CMK (cell line): Measurements from ENCODE around the gene EFS.
"Not testable (repeated sequence)": the region's sequence is repeated elsewhere in the genome, so short reads cannot be mapped to it uniquely, and the experiment has no call there.

Experiments used
- DNase-seq: peaks from one replicate; pipeline ENCODE4 v3.0.0-alpha.2; 2010; ENCODE audit warnings: low read depth

Gene EFS

DNA sequence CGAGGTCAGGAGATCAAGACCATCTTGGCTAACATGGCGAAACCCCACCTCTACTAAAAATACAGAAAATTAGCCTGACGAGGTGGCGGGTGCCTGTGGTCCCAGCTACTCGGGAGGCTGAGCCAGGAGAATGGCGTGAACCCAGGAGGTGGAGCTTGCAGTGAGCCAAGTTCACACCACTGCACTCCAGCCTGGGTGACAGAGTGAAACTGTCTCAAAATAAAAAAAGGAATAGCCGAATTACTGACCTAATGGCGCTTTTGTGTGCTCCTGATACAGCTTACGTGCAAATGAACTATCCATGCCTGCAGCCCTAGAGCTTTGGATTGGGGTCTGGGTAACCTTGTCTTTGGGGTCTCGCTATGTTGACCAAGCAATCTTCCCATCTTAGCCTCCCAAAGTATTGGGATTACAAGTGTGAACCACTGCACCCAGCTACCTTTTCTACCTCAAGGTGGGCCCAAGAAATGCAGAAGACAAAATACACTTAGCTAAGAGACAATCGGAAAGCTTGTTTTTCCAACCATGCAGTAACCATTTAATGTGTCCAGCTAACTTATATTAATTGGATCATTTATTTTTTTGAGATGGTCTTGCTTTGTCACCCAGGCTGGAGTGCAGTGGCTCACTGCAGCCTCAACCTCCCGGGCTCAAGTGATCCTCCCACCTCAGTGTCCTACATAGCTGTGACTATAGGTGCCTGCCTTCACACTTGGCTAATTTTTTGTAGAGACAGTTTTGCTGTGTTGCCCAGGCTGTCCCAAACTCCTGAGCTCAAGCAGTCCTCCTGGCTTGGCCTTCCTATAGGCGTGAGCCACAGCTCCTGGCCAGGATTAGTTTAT lies 38.3 kb downstream of the EFS start:
- DNase-seq = no peak

DNA sequence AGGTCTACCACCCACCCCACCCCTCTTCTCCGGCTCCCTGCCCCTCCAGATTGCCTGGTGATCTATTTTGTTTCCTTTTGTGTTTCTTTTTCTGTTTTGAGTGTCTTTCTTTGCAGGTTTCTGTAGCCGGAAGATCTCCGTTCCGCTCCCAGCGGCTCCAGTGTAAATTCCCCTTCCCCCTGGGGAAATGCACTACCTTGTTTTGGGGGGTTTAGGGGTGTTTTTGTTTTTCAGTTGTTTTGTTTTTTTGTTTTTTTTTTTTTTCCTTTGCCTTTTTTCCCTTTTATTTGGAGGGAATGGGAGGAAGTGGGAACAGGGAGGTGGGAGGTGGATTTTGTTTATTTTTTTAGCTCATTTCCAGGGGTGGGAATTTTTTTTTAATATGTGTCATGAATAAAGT lies 39.2 kb downstream of the EFS start:
- DNase-seq = not testable (repeated sequence)

DNA sequence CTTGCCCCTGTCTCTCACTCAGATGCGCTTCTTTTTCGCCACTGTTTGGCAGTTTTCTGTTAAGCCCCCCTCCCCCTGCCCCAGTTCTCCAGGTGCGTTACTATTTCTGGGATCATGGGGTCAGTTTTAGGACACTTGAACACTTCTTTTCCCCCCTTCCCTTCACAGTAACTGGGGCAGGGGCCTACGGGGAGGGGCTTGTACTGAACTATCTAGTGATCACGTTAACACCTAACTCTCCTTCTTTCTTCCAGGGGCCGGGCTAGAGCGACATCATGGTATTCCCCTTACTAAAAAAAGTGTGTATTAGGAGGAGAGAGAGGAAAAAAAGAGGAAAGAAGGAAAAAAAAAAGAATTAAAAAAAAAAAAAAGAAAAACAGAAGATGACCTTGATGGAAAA lies 40.0 kb downstream of the EFS start:
- no peak for DNase-seq

DNA sequence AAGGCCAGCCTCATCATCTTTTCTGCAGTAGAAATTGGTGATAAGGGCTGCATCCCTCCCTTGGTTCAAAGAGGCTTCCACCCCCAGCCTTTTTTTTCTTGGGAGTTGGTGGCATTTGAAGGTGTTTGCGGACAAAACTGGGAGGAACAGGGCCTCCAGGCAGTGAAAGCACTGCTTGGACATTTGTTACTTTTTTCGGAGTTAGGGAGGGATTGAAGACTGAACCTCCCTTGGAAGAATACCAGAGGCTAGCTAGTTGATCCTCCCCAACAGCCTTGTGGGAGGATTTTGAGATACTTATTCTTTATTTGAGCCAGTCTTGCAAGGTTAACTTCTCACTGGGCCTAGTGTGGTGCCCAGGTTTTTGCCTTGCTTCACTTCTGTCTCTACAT lies 40.5 kb downstream of the EFS start:
- DNase-seq = no peak

DNA sequence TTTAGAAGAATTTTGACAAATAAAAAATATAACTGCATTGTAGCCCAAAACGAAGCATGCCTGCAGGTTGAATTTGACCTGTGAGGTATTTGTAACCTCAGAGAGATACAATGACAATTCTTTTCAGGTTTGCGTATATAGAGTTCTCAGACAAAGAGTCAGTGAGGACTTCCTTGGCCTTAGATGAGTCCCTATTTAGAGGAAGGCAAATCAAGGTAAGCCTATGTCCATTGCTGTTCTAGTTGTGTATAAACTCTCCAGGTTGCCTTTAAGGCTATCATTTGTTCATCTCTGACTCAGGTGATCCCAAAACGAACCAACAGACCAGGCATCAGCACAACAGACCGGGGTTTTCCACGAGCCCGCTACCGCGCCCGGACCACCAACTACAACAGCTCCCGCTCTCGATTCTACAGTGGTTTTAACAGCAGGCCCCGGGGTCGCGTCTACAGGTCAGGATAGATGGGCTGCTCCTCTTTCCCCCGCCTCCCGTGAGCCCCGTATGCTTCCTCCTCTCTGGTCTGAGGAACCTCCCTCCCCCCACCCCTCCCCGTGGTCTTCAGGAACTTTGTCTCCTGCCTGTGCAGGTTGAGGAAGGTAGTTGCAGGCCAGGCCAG lies 41.0 kb downstream of the EFS start:
- no peak for DNase-seq

DNA sequence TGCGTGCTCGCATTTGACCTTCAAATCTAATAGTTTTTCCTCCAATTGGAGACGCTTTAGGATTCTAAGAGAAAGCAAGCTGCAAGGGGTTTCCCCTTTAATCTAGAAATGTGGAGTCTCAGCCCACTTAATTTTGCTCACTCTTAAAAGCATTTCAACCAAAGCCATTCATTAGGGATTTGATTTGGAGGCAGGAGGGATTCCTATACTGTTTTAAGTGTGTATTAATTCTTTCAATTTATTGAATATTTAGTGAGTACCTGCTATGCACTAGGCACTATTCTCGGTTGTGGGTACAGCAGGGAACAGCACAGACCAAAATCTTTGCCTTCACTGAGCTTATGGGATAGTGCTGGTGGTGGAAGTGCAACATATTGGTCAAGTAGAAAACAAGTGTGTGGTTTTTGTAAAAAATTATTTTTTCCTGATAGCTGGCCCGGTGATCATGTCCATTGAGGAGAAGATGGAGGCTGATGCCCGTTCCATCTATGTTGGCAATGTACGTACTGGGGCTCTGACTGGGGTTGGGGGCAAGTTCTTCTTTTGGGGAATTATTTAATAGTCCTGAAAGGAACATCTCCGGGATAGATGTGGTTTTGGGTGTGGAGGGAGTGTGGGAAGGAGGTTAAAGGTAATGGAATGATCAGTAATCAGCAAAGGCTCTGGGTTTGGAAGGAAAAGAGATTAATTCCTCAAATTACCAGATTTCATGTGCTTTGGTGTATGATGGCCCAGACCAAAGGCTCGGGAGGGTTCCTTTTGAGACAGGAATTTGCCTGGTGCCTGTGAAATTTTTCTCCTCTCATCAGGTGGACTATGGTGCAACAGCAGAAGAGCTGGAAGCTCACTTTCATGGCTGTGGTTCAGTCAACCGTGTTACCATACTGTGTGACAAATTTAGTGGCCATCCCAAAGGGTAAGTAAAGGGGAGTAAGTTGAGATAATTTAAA lies 42.1 kb downstream of the EFS start:
- no peak for DNase-seq

DNA sequence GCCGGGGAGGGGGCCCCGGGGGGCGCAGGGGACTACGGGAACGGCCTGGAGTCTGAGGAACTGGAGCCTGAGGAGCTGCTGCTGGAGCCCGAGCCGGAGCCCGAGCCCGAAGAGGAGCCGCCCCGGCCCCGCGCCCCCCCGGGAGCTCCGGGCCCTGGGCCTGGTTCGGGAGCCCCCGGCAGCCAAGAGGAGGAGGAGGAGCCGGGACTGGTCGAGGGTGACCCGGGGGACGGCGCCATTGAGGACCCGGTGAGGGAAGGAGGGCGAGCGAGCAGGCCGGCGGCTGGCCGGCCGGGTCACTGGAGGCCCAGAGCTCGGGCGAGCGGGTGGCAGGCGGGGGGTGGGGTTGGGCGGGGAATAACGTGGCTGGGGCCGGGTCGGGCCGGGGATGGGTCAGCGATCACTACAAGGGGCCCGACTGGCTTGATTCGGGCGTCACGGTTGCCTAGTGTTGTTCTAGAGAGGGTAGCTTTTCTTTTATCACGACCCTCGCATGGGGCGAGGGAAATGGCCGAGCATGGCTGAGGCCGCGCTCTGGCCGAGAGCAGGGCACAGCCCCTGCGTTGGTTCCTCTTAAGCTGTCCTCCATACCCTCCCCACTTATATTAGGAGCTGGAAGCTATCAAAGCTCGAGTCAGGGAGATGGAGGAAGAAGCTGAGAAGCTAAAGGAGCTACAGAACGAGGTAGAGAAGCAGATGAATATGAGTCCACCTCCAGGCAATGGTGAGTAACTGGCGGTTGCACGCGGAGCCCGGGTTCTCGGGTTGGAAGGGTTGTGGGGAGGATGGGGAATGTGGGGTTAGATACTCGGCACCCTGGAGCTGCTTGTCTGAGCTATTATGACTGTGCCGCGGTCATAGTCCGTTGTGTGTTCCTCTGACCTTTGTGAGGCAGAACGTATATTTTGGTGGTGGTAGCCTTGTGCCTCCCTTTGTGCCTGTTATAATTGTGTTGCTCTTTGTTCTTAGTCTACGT lies 43.1 kb downstream of the EFS start:
- no peak for DNase-seq

DNA sequence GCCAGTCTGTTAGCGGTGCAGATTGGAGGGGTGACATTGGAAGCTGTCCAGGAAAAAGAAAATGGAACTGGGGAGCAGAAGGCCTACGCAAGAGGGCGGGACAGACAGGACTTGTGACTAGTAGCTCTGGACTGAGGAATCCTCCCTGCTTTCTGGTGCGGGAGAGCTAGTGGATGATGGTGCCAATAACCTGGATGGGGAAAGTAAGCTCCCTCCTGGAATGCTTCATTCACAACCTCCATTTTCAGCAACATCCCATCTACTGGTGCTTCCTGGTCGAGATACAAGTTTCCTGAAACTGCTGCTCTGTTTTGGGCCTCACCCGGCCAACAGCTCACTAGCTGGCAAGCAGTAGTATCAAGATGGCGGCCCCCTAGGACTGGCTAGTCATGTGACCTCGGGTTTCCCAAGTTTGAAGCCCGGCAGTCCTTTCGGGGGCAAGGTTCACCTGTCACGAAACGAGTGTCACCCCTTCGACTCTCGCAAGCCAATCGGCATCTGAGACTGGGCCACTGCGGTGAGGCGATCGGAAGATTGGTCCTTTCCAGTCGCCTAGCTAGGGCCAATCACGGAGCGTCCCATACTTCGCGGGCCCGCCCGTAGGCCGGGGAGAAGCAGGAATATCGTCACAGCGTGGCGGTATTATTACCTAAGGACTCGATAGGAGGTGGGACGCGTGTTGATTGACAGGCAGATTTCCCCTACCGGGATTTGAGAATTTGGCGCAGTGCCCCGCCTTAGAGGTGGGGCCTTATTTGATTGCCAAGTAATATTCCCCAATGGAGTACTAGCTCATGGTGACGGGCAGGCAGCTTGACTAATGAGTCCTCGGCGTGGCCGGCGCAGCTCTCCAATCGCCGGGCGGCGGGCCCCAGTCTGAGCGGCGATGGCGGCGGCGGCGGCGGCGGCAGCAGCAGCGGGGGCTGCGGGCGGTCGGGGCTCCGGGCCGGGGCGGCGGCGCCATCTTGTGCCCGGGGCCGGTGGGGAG lies 44.1 kb downstream of the EFS start, which contains the start of gene PABPN1:
Gene PABPN1 (plus strand): TSS at position 874 of the 988 bp plus-strand sequence. CDS start 13 bp downstream, at position 887.
- peak; percentile 96 for DNase-seq

DNA sequence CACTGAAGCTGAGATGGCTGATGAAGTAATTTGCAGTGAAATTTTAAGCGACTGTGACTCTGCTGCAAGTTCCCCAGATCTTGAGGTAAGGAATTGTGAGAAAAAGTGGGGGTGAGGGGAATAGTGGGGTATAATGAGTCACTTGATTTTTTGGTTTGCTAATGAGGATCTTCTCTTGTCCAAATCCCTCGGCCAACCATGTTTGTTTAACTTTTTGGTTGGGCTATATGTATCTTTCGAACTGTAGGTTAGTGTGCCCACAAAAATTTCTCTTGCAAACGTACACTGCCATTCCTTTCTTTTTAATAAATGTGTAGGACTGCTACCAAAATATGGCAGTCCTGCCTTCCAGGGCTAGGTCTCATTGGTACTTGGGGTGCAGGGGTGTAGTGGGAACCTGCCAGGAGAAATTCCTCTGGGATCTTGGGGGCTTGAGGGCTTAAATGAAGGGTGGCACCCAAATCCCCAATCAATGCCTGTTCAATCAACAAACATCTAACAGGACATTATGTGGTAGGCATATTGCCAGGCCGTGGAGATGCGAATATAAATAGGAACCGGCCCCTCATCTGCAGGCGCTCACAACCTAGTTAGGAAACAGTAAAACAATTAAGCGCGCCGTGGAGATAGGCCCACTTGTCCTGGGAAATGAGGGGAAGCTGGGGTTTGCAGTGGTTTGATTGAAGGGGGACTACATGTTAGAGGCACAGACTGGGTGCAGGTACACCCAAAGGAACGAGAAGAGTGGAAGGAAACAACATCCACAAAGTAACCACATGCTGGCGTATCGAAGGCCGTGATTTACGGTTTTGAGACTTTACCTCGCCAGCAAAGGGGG lies 45.0 kb downstream of the EFS start:
- no peak for DNase-seq

DNA sequence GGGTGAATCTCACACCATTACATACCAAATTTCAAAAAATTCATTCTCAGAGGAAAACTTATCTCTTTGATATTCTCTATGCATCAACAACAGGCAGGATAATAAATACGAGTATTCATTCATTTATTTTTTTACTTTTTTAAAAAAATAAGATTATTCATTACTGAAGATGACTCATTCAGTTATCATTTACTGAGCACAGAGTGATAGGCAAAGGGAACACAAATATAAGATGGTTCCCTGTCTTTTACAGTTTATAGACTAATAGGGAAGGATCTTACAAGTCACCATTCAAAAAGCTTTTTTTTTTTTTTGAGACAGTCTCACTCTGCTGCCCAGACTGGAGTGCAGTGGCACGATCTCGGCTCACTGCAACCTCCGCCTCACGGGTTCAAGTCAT lies 48.7 kb downstream of the EFS start:
- no peak for DNase-seq

DNA sequence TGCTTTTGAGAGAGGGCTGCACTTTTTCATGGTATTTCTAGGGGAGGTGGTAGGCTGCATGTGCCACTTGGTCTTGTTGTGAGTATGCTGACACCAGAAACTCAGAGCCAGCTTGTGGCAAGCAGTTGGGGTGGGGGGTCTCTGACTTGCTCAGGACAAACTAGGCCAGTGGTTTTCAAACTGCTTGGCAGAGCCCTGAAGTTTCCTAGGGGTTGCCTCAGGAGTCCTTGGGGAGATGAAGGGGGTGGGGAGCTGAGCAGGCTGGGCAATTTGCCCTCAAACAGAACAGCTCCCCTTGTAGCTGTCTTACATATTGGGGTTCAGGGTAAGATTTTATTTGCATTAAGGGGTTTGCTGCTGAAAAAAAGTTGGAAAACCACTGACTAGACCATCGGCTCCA lies 54.4 kb downstream of the EFS start:
- DNase-seq = no peak

DNA sequence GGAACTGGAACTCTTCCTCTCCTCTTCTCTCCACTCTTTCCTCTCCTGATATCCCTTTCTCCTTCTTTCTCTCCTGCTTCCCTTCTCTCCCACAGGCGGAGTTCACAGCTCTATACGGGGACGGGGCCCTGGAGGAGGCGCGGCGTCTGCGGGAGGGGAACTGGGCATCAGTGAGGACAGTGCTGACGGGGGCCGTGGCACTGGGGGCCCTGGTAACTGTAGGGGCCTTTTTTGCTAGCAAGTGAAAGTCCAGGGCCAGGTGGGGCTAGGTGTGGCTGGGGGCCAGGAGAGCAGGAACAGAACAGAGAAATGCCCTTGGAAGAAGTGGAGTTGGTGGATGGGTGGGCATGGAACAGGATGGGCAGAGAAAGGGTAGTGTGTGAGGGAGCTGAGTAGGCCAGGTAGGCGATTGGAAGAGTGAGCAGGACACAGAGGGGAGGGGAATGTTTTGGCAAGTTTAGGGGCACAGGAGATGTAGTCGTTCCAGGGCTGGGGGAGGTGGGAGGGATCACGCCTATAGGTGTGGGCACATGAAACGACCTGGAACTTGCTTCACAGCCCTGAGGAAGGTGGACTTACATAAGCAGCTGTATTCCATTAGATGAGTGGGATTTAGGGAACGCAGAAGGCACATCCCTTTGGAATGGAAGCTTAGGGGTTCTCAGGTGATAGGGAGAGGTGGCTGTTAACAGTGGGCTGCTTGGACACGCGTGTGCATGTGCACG lies 56.1 kb downstream of the EFS start:
- DNase-seq = no peak

DNA sequence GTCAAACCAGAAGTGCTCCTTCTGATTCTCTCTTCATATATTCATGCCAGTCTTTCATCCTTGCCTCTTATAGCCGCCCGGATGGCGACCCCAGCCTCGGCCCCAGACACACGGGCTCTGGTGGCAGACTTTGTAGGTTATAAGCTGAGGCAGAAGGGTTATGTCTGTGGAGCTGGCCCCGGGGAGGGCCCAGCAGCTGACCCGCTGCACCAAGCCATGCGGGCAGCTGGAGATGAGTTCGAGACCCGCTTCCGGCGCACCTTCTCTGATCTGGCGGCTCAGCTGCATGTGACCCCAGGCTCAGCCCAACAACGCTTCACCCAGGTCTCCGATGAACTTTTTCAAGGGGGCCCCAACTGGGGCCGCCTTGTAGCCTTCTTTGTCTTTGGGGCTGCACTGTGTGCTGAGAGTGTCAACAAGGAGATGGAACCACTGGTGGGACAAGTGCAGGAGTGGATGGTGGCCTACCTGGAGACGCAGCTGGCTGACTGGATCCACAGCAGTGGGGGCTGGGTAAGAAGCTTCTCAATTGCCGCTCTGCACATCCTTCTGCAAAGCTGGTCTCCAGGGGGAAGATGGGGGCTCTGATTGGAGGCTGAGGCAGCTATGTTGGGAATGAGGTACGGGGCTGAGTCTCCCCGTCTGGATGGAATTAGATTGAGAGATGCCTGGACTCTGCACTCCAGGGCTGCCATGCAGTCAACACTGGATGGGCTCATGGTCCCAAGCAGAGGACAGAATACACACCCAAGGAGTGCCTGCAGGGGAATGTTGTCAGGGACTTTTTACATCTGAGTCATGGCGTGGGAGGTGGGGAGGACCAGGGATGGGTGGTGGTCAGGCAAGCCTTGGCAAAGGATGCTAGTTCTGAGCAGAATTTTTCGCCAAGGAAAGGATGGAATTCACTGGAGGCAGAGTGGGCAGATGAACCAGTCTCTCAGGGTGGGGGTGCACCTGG lies 57.0 kb downstream of the EFS start:
- DNase-seq = no peak

DNA sequence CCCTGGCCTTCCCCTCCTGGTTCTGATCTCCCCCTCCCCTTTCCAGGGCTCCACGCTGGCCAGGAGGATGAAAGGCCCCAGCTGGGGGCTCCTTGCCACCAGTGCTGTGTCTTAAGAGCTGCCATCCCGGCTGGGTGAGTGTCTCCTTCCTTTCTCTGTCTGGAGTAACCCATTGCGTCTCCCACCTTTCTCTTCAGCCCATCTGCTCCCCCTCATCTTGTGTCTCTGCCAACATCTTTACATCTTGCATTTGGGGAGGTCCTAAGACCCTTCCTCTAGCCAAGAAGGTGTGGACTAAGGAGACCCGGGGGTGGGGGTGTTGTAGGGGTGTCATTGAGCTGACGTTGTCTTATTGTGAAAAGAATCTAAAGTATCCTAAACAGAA lies 57.8 kb downstream of the EFS start:
- DNase-seq = no peak

DNA sequence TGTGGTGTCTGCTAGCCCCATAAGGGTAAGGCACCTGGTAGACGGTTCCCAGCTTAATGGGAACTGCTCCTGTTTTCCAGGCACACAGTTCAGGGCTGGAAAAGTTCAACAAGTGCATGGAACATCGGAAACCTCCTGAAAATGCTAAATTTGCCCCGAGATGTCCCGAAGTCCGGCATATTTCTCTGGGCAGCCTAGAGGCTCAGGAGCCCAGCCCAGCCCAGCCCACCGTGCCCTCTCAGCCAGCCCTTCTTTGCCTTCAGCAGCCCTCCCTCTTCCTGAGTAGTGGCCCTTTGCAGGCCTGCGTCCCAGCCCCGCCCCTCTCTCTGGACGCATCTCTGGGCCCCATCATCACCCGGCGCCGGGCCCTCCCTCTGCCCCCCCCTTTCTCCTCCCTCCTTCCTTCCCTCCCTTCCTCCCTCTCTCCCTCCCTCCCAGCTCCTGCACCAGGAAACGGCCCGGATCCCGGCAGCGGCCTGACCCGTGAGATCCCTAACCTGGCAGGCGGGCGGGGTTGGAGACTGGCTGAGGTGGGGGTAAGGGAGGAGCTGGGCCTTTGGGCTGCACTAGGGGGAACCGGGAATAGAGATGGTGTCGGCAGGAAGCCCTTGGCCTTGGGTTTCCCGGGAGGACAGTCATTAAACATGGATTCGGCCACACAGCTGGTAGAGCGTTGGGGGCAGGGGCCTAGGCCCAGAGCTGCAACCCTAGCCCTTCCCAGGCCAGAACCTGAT lies 58.4 kb downstream of the EFS start, which contains the start of gene BCL2L2:
Gene BCL2L2 (plus strand): TSS at position 422 of the 734 bp plus-strand sequence. CDS start 935 bp downstream, outside the sequence.
- peak; percentile 83 for DNase-seq
